ENCODE measurements around the gene MTHFD1L. TPM values are rescaled to one million over a fixed set of nuclear protein-coding genes. Genes with fewer than 3 reads are reported as not detected.

The MTHFD1L gene
- total and polyA plus RNA-seq, 2 of the 8 experiments (the other 6 are each of a cell fraction or from before 2014, with no cell fraction given): 29.2 to 105 TPM

- TF ChIP-seq, protein P1, sequence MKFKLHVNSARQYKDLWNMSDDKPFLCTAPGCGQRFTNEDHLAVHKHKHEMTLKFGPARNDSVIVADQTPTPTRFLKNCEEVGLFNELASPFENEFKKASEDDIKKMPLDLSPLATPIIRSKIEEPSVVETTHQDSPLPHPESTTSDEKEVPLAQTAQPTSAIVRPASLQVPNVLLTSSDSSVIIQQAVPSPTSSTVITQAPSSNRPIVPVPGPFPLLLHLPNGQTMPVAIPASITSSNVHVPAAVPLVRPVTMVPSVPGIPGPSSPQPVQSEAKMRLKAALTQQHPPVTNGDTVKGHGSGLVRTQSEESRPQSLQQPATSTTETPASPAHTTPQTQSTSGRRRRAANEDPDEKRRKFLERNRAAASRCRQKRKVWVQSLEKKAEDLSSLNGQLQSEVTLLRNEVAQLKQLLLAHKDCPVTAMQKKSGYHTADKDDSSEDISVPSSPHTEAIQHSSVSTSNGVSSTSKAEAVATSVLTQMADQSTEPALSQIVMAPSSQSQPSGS (IDR thresholded peaks at IDR 0.05; ENCODE audit: low read length): no peak
- TF ChIP-seq SP2 (IDR thresholded peaks at IDR 0.05; ENCODE audit: low read length): no peak
- TF ChIP-seq BCL11A (IDR thresholded peaks at IDR 0.05; ENCODE audit: low read depth in 2 of 2, low read length in 2 of 2): no peak
- TF ChIP-seq RAD21 (IDR thresholded peaks at IDR 0.05 in 1 of 2, conservative IDR thresholded peaks at IDR 0.05 in 1 of 2; ENCODE audit: low read depth in 2 of 2, low read length in 2 of 2): no peak
These were observed 41.3 kb downstream of the MTHFD1L start (continued) for GRCh38 chr6:150906641-150907326.

Data from H1 (cell line).